Left lung (tissue), 10 donors: ENCODE measurements around the gene SPEF1. TPM values are rescaled to one million over a fixed set of nuclear protein-coding genes. Genes with fewer than 3 reads are reported as not detected.

Experiments used
- ATAC-seq: fragments of 200-7000 bp; cut with Tn5 transposase; one replicate; pipeline ENCODE4 v1.9.1; 2020; ENCODE audit warnings: moderate library complexity
- DNase-seq, 4 donors: peaks; one replicate each; pipeline ENCODE4 v3.0.0-alpha.2; 2013 to 2020
- H3K27ac ChIP-seq, 2 donors: fragments of 200-600 bp; sonication (generic) in 1 of 2; one replicate each; pipeline versions ENCODE4 v1.5.0 to v1.8.0; 2020 to 2021
- H3K27me3 ChIP-seq, 2 donors: fragments of 200-600 bp; sonication (generic) in 1 of 2; one replicate each; pipeline versions ENCODE4 v1.5.0 to v1.8.0; 2020 to 2021
- H3K36me3 ChIP-seq, 2 donors: fragments of 200-600 bp; sonication (generic) in 1 of 2; one replicate each; pipeline versions ENCODE4 v1.5.0 to v1.8.0; 2020 to 2021
- H3K4me1 ChIP-seq, 2 donors: fragments of 200-600 bp; one replicate each; pipeline ENCODE4 v1.8.0; 2021
- H3K4me3 ChIP-seq, 2 donors: fragments of 200-600 bp; sonication (generic) in 1 of 2; one replicate each; pipeline versions ENCODE4 v1.5.0 to v1.8.0; 2020 to 2021; ENCODE audit warnings: mild to moderate bottlenecking in 1 of 2
- H3K9me3 ChIP-seq, 2 donors: fragments of 200-600 bp; sonication (generic) in 1 of 2; one replicate each; pipeline versions ENCODE4 v1.5.0 to v1.8.0; 2020 to 2021
- CTCF ChIP-seq, 2 donors: fragments of 200-600 bp; sonication (generic) in 1 of 2; IDR thresholded peaks; one replicate each; pipeline versions ENCODE4 v1.5.0 to v1.8.0; 2021; ENCODE audit warnings: antibody characterized with exemption in 2 of 2
- intact Hi-C, 2 donors: fragments of 100-400 bp; cut with DNase I; formaldehyde crosslinking; loops; one replicate each; pipeline versions ENCODE4 v1.11.2 to v1.14.2; 2022
- polyA plus RNA-seq, 6 donors: library from polyadenylated mRNA; unstranded; fragments of 120-200 nt; gene quantifications; one replicate each; pipeline ENCODE4 v1.2.1, GENCODE V29; 2013; ENCODE audit not compliant: insufficient read length in 6 of 6
- total RNA-seq, 2 donors: library from RNA; stranded (reverse); fragmentation: NEBNext Ultra II Directional; extraction: Animal tissue kit (Norgen Biotek cat#: 25700); gene quantifications; one replicate each; pipeline ENCODE4 v1.2.1, GENCODE V29; 2021
- donor health status: DM: no; HTN: yes; CAD: no.
- donor health status: DM: no; HTN: no; CAD: no.

SPEF1 gene
- total and polyA plus RNA-seq, 8 donors, result 0.26 to 4.0 (median 1.9) TPM

- Histone ChIP-seq H3K27ac (peak overlapping the region in 1 of 2 donors; percentile 65), H3K4me3 (no peak overlapping the region), H3K27me3 (no peaks in the 10 kb centered on the region), H3K4me1 (peaks cover 9 to 52% of the 10 kb centered on the region in 2 donors), H3K9me3 (no peaks in the 10 kb centered on the region), H3K36me3 (no peaks in the 10 kb centered on the region)
- TF ChIP-seq CTCF (IDR thresholded peaks at IDR 0.05), result no peak
- no peak for DNase-seq
- intact Hi-C loops, result no loop called here
- ATAC-seq, result no peak
Measured at GRCh38 chr20:3765171-3765882, 15.9 kb downstream of the SPEF1 start.

- H3K27me3 ChIP-seq, result no peaks in the 10 kb centered on the region
- intact Hi-C loops, result no loop called here
- DNase-seq, result no peak
- no peak for TF ChIP-seq CTCF (IDR thresholded peaks at IDR 0.05)
- no peaks in the 10 kb centered on the region for H3K9me3 ChIP-seq
- peaks cover 0 to 3% of the 10 kb centered on the region in 2 donors for H3K36me3 ChIP-seq
- peaks cover 9 to 52% of the 10 kb centered on the region in 2 donors for H3K4me1 ChIP-seq
- peak overlapping the region in 1 of 2 donors; percentile 65 for H3K27ac ChIP-seq
- ATAC-seq, result no peak
- no peak overlapping the region for H3K4me3 ChIP-seq
Measured at GRCh38 chr20:3764659-3765058, 16.6 kb downstream of the SPEF1 start.

GRCh38 chr20:3763671-3764601 is 17.3 kb downstream of the SPEF1 start:
- peak overlapping the region in 1 of 2 donors; percentile 65 for H3K27ac ChIP-seq
- no peak for ATAC-seq
- peaks cover 0 to 10% of the 10 kb centered on the region in 2 donors for H3K36me3 ChIP-seq
- no peak for DNase-seq
- no peak for TF ChIP-seq CTCF (IDR thresholded peaks at IDR 0.05)
- intact Hi-C loops, result no loop called here
- peaks cover 9 to 48% of the 10 kb centered on the region in 2 donors for H3K4me1 ChIP-seq
- H3K9me3 ChIP-seq, result no peaks in the 10 kb centered on the region
- H3K27me3 ChIP-seq, result no peaks in the 10 kb centered on the region
- no peak overlapping the region for H3K4me3 ChIP-seq

GRCh38 chr20:3760655-3761348 is 20.4 kb downstream of the SPEF1 start:
- intact Hi-C loops, result no loop called here
- DNase-seq, result no peak
- no peak for ATAC-seq
- H3K27ac ChIP-seq, result no peak overlapping the region
- H3K27me3 ChIP-seq, result no peaks in the 10 kb centered on the region
- no peaks in the 10 kb centered on the region for H3K9me3 ChIP-seq
- H3K36me3 ChIP-seq, result peaks cover 0 to 25% of the 10 kb centered on the region in 2 donors
- no peak for TF ChIP-seq CTCF (IDR thresholded peaks at IDR 0.05)
- H3K4me3 ChIP-seq, result no peak overlapping the region
- peaks cover 0 to 31% of the 10 kb centered on the region in 2 donors for H3K4me1 ChIP-seq
